ENCODE data around the gene EPB41L2. TPM values are rescaled to one million over a fixed set of nuclear protein-coding genes. Genes with fewer than 3 reads are reported as not detected.

EPB41L2 gene
- total RNA-seq, 1 experiment from 2014 or later, result 74.8 TPM

DNA sequence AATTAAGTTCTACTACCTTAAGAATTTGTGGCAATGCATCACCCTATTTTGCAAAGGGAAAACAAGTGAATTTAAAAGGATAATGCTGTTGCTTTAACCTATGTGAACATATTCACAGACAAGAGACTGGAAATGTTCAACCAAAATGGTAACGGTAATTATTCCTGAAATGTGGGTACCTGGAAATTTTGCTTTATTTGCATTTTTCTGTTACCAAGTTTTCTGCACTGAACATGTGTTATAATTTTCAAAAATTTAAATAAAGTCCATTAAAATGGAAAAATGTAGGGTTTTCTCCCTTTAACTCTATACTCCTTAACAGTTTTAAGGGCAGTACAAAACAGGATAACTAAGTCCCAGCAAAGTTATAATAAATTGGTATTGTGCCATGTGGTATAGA lies 66.4 kb downstream of the EPB41L2 start:
- no TSS peak for BruUV-seq (replicated peaks)
- H2AFZ ChIP-seq (ENCODE audit: low read depth, low read length, poor library complexity, severe bottlenecking), result no peak overlapping the region
- ATAC-seq, result no peak
- H4K20me1 ChIP-seq (ENCODE audit: insufficient read depth), result no peaks in the 10 kb centered on the region
- peaks cover 34% of the 10 kb centered on the region for H3K79me2 ChIP-seq (ENCODE audit: insufficient read depth, low read length)
- H3K4me2 ChIP-seq (ENCODE audit: low read length), result no peak overlapping the region
- intact Hi-C loops (cut with micrococcal nuclease), result no loop called here
- RAD21 ChIA-PET (ENCODE audit: low non-redundant PET in 1 of 2, low total read pairs in 2 of 2, uncharacterized antibody in 2 of 2, unreplicated experiment in 2 of 2), result no interaction called here
- H3K4me1 ChIP-seq (ENCODE audit: control insufficient read depth in 1 of 2, insufficient read depth in 2 of 2, low read length in 2 of 2), result peaks cover 12 to 21% of the 10 kb centered on the region in 2 experiments
- no peaks in the 10 kb centered on the region for H3K36me3 ChIP-seq (ENCODE audit: control insufficient read depth in 1 of 2, insufficient read depth in 2 of 2, low read length in 2 of 2)
- H3K27me3 ChIP-seq (ENCODE audit: insufficient read depth, low read length), result no peaks in the 10 kb centered on the region
- H3K4me3 ChIP-seq (replicated peaks in 1 of 2; ENCODE audit: low read depth in 1 of 2, low read length in 2 of 2), result no peak overlapping the region
- no peaks in the 10 kb centered on the region for H3K9me3 ChIP-seq (ENCODE audit: control insufficient read depth in 1 of 2, insufficient read depth in 1 of 2, low read depth in 1 of 2, low read length in 2 of 2)
- TF ChIP-seq, protein P1, sequence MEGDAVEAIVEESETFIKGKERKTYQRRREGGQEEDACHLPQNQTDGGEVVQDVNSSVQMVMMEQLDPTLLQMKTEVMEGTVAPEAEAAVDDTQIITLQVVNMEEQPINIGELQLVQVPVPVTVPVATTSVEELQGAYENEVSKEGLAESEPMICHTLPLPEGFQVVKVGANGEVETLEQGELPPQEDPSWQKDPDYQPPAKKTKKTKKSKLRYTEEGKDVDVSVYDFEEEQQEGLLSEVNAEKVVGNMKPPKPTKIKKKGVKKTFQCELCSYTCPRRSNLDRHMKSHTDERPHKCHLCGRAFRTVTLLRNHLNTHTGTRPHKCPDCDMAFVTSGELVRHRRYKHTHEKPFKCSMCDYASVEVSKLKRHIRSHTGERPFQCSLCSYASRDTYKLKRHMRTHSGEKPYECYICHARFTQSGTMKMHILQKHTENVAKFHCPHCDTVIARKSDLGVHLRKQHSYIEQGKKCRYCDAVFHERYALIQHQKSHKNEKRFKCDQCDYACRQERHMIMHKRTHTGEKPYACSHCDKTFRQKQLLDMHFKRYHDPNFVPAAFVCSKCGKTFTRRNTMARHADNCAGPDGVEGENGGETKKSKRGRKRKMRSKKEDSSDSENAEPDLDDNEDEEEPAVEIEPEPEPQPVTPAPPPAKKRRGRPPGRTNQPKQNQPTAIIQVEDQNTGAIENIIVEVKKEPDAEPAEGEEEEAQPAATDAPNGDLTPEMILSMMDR (IDR thresholded peaks at IDR 0.05 in 2 of 3, conservative IDR thresholded peaks at IDR 0.05 in 1 of 3; ENCODE audit: borderline replicate concordance in 1 of 3, insufficient read depth in 1 of 3, low read depth in 2 of 3, low read length in 2 of 3), result no peak
- no peak for TF ChIP-seq SP1 (IDR thresholded peaks at IDR 0.05; ENCODE audit: low read depth)
- CTCF ChIA-PET, result no interaction called here
- POLR2A ChIA-PET, result no interaction called here
- no peak overlapping the region for H3K27ac ChIP-seq (ENCODE audit: low read depth, low read length)
- H3K9ac ChIP-seq (ENCODE audit: low read length), result no peak overlapping the region
- no peak for DNase-seq (ENCODE audit: low read depth, low spot score)
- H3K9me2 ChIP-seq (ENCODE audit: insufficient read depth), result no peaks in the 10 kb centered on the region

DNA sequence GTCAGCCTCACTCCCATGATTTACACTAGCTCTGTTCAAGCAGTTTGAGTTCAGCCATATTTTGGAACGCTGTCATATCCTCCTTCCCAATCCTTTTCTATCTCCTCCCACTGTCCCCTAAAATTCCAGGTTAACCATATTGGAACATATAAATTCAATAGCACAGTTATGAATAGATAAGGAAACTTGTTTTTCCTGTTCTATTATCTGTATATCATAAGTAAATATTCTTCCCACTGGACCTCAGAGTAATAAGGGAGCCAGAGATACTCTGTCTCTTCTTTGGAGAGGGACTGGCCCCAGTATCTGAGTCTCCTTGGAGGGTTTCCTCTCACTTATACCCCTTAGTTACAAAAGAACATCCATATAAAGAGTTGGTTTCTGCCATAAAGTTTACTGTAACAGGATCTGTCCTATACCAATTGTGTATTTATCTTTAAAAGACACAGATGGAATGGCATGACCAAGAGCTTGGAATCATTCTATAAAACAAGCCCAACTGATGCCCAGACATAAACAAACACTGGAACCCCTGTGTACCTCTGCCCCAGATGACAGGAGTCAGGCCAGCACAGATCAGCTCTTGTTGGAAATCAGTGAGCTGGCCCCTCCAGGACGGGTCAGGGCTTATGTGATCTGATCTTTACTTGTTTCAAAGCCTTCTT lies 67.1 kb downstream of the EPB41L2 start:
- Histone ChIP-seq H3K27ac (ENCODE audit: low read depth, low read length) (no peak overlapping the region), H3K36me3 (ENCODE audit: control insufficient read depth in 1 of 2, insufficient read depth in 2 of 2, low read length in 2 of 2) (no peaks in the 10 kb centered on the region), H3K27me3 (ENCODE audit: insufficient read depth, low read length) (no peaks in the 10 kb centered on the region), H3K79me2 (ENCODE audit: insufficient read depth, low read length) (peaks cover 28% of the 10 kb centered on the region), H3K4me3 (replicated peaks in 1 of 2; ENCODE audit: low read depth in 1 of 2, low read length in 2 of 2) (no peak overlapping the region), H3K4me1 (ENCODE audit: control insufficient read depth in 1 of 2, insufficient read depth in 2 of 2, low read length in 2 of 2) (peaks cover 12 to 21% of the 10 kb centered on the region in 2 experiments), H3K9ac (ENCODE audit: low read length) (no peak overlapping the region), H3K9me2 (ENCODE audit: insufficient read depth) (peaks cover 3% of the 10 kb centered on the region; the same call in 1 of the 2 replicates), H2AFZ (ENCODE audit: low read depth, low read length, poor library complexity, severe bottlenecking) (no peak overlapping the region), H3K9me3 (ENCODE audit: control insufficient read depth in 1 of 2, insufficient read depth in 1 of 2, low read depth in 1 of 2, low read length in 2 of 2) (no peaks in the 10 kb centered on the region), H3K4me2 (ENCODE audit: low read length) (peak overlapping the region; percentile 16; the same call in 1 of the 2 replicates), H4K20me1 (ENCODE audit: insufficient read depth) (no peaks in the 10 kb centered on the region)
- TF ChIP-seq EZH2 (IDR thresholded peaks at IDR 0.05) (no peak), ELF1 (IDR thresholded peaks at IDR 0.05; ENCODE audit: borderline replicate concordance, low read depth) (no peak), SRF (IDR thresholded peaks at IDR 0.05; ENCODE audit: low read depth) (no peak), FOSL1 (IDR thresholded peaks at IDR 0.05; ENCODE audit: low read depth) (no peak), YY1 (IDR thresholded peaks at IDR 0.05; ENCODE audit: extremely low read depth, insufficient replicate concordance, low read depth, low read length) (no peak), POLR2A (IDR thresholded peaks at IDR 0.05; ENCODE audit: borderline replicate concordance, extremely low read depth, insufficient read depth, insufficient read length) (no peak), EZH2phosphoT487 (IDR thresholded peaks at IDR 0.05; ENCODE audit: borderline replicate concordance) (no peak), CEBPB (IDR thresholded peaks at IDR 0.05; ENCODE audit: low read depth) (no peak)
- TF ChIP-seq, protein P2, sequence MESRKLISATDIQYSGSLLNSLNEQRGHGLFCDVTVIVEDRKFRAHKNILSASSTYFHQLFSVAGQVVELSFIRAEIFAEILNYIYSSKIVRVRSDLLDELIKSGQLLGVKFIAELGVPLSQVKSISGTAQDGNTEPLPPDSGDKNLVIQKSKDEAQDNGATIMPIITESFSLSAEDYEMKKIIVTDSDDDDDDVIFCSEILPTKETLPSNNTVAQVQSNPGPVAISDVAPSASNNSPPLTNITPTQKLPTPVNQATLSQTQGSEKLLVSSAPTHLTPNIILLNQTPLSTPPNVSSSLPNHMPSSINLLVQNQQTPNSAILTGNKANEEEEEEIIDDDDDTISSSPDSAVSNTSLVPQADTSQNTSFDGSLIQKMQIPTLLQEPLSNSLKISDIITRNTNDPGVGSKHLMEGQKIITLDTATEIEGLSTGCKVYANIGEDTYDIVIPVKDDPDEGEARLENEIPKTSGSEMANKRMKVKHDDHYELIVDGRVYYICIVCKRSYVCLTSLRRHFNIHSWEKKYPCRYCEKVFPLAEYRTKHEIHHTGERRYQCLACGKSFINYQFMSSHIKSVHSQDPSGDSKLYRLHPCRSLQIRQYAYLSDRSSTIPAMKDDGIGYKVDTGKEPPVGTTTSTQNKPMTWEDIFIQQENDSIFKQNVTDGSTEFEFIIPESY (IDR thresholded peaks at IDR 0.05; ENCODE audit: extremely low read depth, insufficient replicate concordance, low read length), result no peak
- TF ChIP-seq, protein P3, sequence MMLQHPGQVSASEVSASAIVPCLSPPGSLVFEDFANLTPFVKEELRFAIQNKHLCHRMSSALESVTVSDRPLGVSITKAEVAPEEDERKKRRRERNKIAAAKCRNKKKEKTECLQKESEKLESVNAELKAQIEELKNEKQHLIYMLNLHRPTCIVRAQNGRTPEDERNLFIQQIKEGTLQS (IDR thresholded peaks at IDR 0.05), result no peak
- BruUV-seq (replicated peaks), result no TSS peak
- CTCF ChIA-PET, result no interaction called here
- no peak for DNase-seq (ENCODE audit: low read depth, low spot score)
- no peak; the same call in 1 of the 2 replicates for ATAC-seq
- POLR2A ChIA-PET, result no interaction called here
- RAD21 ChIA-PET (ENCODE audit: low non-redundant PET in 1 of 2, low total read pairs in 2 of 2, uncharacterized antibody in 2 of 2, unreplicated experiment in 2 of 2), result no interaction called here
- intact Hi-C loops (cut with micrococcal nuclease), result no loop called here
